ENCODE measurements around the gene GRM1. TPM values are rescaled to one million over a fixed set of nuclear protein-coding genes. Genes with fewer than 3 reads are reported as not detected.

Gene GRM1
- polyA plus RNA-seq, 1 experiment: 0.01 TPM

- CTCF ChIA-PET: no interaction called here
- Histone ChIP-seq H3K27ac (ENCODE audit: low read depth, low read length) (no peak overlapping the region), H3K27me3 (ENCODE audit: control insufficient read depth, insufficient read depth, low read length) (no peaks in the 10 kb centered on the region), H3K4me3 (ENCODE audit: low read depth, low read length) (no peak overlapping the region), H3K9me3 (ENCODE audit: control insufficient read depth, insufficient read depth, low read length) (no peaks in the 10 kb centered on the region)
- POLR2A ChIA-PET: no interaction called here
- no peak for DNase-seq (ENCODE audit: low read depth, low spot score)
- no peak for TF ChIP-seq CTCF (IDR thresholded peaks at IDR 0.05; ENCODE audit: low read depth, low read length)
These were observed 277.1 kb downstream of the GRM1 start for GRCh38 chr6:146305951-146306350.

GRCh38 chr6:146310628-146311027, 281.8 kb downstream of the GRM1 start:
- TF ChIP-seq CTCF (IDR thresholded peaks at IDR 0.05; ENCODE audit: low read depth, low read length): no peak
- DNase-seq (ENCODE audit: low read depth, low spot score): no peak
- ChIA-PET POLR2A (no interaction called here), CTCF (no interaction called here)
- Histone ChIP-seq H3K9me3 (ENCODE audit: control insufficient read depth, insufficient read depth, low read length) (no peaks in the 10 kb centered on the region), H3K27ac (ENCODE audit: low read depth, low read length) (no peak overlapping the region), H3K27me3 (ENCODE audit: control insufficient read depth, insufficient read depth, low read length) (no peaks in the 10 kb centered on the region), H3K4me3 (ENCODE audit: low read depth, low read length) (no peak overlapping the region)

GRCh38 chr6:146311079-146311478, 282.2 kb downstream of the GRM1 start:
- Histone ChIP-seq H3K27me3 (ENCODE audit: control insufficient read depth, insufficient read depth, low read length) (no peaks in the 10 kb centered on the region), H3K27ac (ENCODE audit: low read depth, low read length) (no peak overlapping the region), H3K9me3 (ENCODE audit: control insufficient read depth, insufficient read depth, low read length) (no peaks in the 10 kb centered on the region), H3K4me3 (ENCODE audit: low read depth, low read length) (no peak overlapping the region)
- CTCF ChIA-PET: no interaction called here
- no peak for DNase-seq (ENCODE audit: low read depth, low spot score)
- no peak for TF ChIP-seq CTCF (IDR thresholded peaks at IDR 0.05; ENCODE audit: low read depth, low read length)
- POLR2A ChIA-PET: no interaction called here

- CTCF ChIA-PET: no interaction called here
- H3K9me3 ChIP-seq (ENCODE audit: control insufficient read depth, insufficient read depth, low read length): no peaks in the 10 kb centered on the region
- POLR2A ChIA-PET: no interaction called here
- no peak overlapping the region for H3K4me3 ChIP-seq (ENCODE audit: low read depth, low read length)
- TF ChIP-seq CTCF (IDR thresholded peaks at IDR 0.05; ENCODE audit: low read depth, low read length): no peak
- no peaks in the 10 kb centered on the region for H3K27me3 ChIP-seq (ENCODE audit: control insufficient read depth, insufficient read depth, low read length)
- DNase-seq (ENCODE audit: low read depth, low spot score): no peak
- H3K27ac ChIP-seq (ENCODE audit: low read depth, low read length): no peak overlapping the region
These were observed 283.7 kb downstream of the GRM1 start for GRCh38 chr6:146312608-146313007.

GRCh38 chr6:146315381-146316174, 286.7 kb downstream of the GRM1 start:
- no peak overlapping the region for H3K27ac ChIP-seq (ENCODE audit: low read depth, low read length)
- ChIA-PET POLR2A (no interaction called here), CTCF (no interaction called here)
- H3K27me3 ChIP-seq (ENCODE audit: control insufficient read depth, insufficient read depth, low read length): no peaks in the 10 kb centered on the region
- H3K9me3 ChIP-seq (ENCODE audit: control insufficient read depth, insufficient read depth, low read length): no peaks in the 10 kb centered on the region
- no peak for TF ChIP-seq CTCF (IDR thresholded peaks at IDR 0.05; ENCODE audit: low read depth, low read length)
- no peak overlapping the region for H3K4me3 ChIP-seq (ENCODE audit: low read depth, low read length)
- no peak for DNase-seq (ENCODE audit: low read depth, low spot score)
